Psoas muscle (tissue), 8 donors: ENCODE measurements around the gene RNF187. TPM values are rescaled to one million over a fixed set of nuclear protein-coding genes. Genes with fewer than 3 reads are reported as not detected.
"Not testable (repeated sequence)": the region's sequence is repeated elsewhere in the genome, so short reads cannot be mapped to it uniquely, and the experiment has no call there.

Source experiments
- ATAC-seq, 4 donors: fragments of 200-7000 bp; cut with Tn5 transposase; one replicate each; pipeline ENCODE4 v1.9.1; 2020; ENCODE audit warnings: moderate library complexity in 3 of 4, mild to moderate bottlenecking in 2 of 4
- DNase-seq, 2 donors: peaks; one replicate each; pipeline ENCODE4 v3.0.0-alpha.2; 2020
- H3K27ac ChIP-seq: fragments of 200-600 bp; one replicate; pipeline ENCODE4 v1.8.0; 2022
- H3K27me3 ChIP-seq, 3 donors: fragments of 200-600 bp in 1 of 3; one replicate each; pipeline versions ENCODE4 v1.6.1 to v1.8.0; 2013 to 2022; ENCODE audit warnings: low read length in 2 of 3, mild to moderate bottlenecking in 2 of 3, moderate library complexity in 1 of 3; ENCODE audit not compliant: insufficient read depth in 3 of 3
- H3K36me3 ChIP-seq, 2 donors: fragments of 200-600 bp in 1 of 2; one replicate each; pipeline versions ENCODE4 v1.6.1 to v1.8.0; 2013 to 2022; ENCODE audit warnings: low read depth in 1 of 2, mild to moderate bottlenecking in 1 of 2, moderate library complexity in 1 of 2; ENCODE audit not compliant: insufficient read depth in 1 of 2
- H3K4me1 ChIP-seq: fragments of 200-600 bp; one replicate; pipeline ENCODE4 v1.8.0; 2022
- H3K4me3 ChIP-seq: fragments of 200-600 bp; one replicate; pipeline ENCODE4 v1.8.0; 2022; ENCODE audit warnings: mild to moderate bottlenecking
- H3K9me3 ChIP-seq: fragments of 200-600 bp; one replicate; pipeline ENCODE4 v1.8.0; 2022
- WGBS, 3 donors: extraction: QIAGEN DNeasy Blood & Tissue Kit; methylation state at CpG; one replicate each; pipeline versions ENCODE4 v1.1.6 to v1.1.7; 2013; 5-methylcytosine and 5-hydroxymethylcytosine counted together
- intact Hi-C, 2 donors: fragments of 100-400 bp; cut with DNase I; formaldehyde crosslinking; loops; one replicate each; pipeline versions ENCODE4 v1.11.0 to v1.14.2; 2022
- polyA plus RNA-seq, 3 donors: library from polyadenylated mRNA; stranded (reverse); fragments of 200-250 nt; gene quantifications; one replicate each; pipeline ENCODE4 v1.2.3, GENCODE V29; 2013
- total RNA-seq, 4 donors: library from RNA; stranded (reverse); fragmentation: NEBNext Ultra II Directional in 2 of 4; extraction: Animal tissue kit (Norgen Biotek cat#: 25700) in 2 of 4; gene quantifications; one replicate each; pipeline versions ENCODE4 v1.2.1 to v1.2.4, GENCODE V29; 2021 to 2023
- TF ChIP-seq, protein P1 (sequence below): fragments of 200-600 bp; IDR thresholded peaks from one replicate; pipeline ENCODE4 v1.8.0; 2022; ENCODE audit warnings: antibody characterized with exemption
- donor health status: healthy with polysubstance abuse.
- donor health status: DM: no; HTN: no; CAD: no; lungs with moderate emphysema.
- donor health status: Bipolar disorder and iron deficiency.
- donor health status: healthy.
- donor health status: DM: yes; HTN: yes; CAD: no.
- donor health status: DM: no; HTN: no; CAD: no.
- donor health status: DM: no; HTN: no; CAD: no.
- donor health status: DM: yes; HTN: yes; CAD: no.

The RNF187 gene
- total and polyA plus RNA-seq, 7 donors = 34.8 to 167 (median 85.2) TPM

DNA sequence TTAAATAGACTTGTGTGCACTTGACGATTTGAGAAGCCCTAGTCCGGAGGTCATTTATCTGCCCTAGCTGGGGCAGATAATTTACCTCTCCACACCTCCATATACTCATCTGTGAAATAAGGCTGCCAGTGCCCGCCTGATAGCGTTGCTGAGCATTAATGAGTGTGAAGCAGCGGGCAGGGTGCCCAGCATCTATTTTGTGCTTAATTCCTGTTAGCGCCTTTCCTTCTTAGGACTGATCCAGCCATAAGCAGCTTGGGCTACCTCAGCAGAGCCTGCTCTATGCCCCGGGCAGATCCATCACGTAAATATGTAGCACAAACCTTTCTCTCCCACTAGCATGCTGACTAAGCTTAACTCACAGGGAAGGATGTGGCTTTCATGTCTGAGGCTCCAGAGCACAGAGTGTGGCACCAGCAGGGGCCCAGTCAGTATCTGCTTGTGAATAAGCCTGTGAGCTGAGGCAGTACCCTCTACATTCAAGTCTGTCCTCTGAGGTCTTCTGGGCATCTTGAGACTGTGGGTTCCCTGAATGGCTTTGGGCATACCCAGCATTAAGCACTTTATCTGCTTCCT is 21.5 kb upstream of the RNF187 start:
- ATAC-seq (no peak), DNase-seq (no peak)
- Histone ChIP-seq H3K27ac (no peak overlapping the region), H3K36me3 (no peaks in the 10 kb centered on the region), H3K9me3 (no peaks in the 10 kb centered on the region), H3K27me3 (peaks cover 7 to 95% (median 35%) of the 10 kb centered on the region in 3 donors), H3K4me1 (peaks cover 17% of the 10 kb centered on the region), H3K4me3 (no peak overlapping the region)
- TF ChIP-seq, protein P1, sequence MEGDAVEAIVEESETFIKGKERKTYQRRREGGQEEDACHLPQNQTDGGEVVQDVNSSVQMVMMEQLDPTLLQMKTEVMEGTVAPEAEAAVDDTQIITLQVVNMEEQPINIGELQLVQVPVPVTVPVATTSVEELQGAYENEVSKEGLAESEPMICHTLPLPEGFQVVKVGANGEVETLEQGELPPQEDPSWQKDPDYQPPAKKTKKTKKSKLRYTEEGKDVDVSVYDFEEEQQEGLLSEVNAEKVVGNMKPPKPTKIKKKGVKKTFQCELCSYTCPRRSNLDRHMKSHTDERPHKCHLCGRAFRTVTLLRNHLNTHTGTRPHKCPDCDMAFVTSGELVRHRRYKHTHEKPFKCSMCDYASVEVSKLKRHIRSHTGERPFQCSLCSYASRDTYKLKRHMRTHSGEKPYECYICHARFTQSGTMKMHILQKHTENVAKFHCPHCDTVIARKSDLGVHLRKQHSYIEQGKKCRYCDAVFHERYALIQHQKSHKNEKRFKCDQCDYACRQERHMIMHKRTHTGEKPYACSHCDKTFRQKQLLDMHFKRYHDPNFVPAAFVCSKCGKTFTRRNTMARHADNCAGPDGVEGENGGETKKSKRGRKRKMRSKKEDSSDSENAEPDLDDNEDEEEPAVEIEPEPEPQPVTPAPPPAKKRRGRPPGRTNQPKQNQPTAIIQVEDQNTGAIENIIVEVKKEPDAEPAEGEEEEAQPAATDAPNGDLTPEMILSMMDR = no peak
- 51 to 57% (median 54%) methylated on average over 8 of the region's 8 CpGs for WGBS, 3 donors
- intact Hi-C loops = no loop called here

GRCh38 chr1:228468188-228468587 is 19.0 kb upstream of the RNF187 start:
- H3K36me3 ChIP-seq, intact Hi-C loops, H3K9me3 ChIP-seq, H3K4me3 ChIP-seq, H3K27ac ChIP-seq, ATAC-seq, DNase-seq: not testable (repeated sequence)
- Histone ChIP-seq H3K27me3 (peaks cover 3 to 86% (median 34%) of the 10 kb centered on the region in 3 donors), H3K4me1 (peaks cover 17% of the 10 kb centered on the region)
- WGBS, 3 donors = 77 to 81% (median 79%) methylated on average over 2 of the region's 2 CpGs

- TF ChIP-seq, protein P1 = no peak
- peaks cover 3 to 72% (median 28%) of the 10 kb centered on the region in 3 donors for H3K27me3 ChIP-seq
- intact Hi-C loops = no loop called here
- H3K4me3 ChIP-seq = no peak overlapping the region
- H3K27ac ChIP-seq = no peak overlapping the region
- no peaks in the 10 kb centered on the region for H3K36me3 ChIP-seq
- no peaks in the 10 kb centered on the region for H3K9me3 ChIP-seq
- peaks cover 11% of the 10 kb centered on the region for H3K4me1 ChIP-seq
- ATAC-seq (no peak), DNase-seq (no peak)
- 16 to 20% (median 16%) methylated on average over 33 of the region's 33 CpGs for WGBS, 3 donors
Measured at GRCh38 chr1:228469413-228470162, 17.6 kb upstream of the RNF187 start.

- Histone ChIP-seq H3K4me3 (no peak overlapping the region), H3K27me3 (peaks cover 3 to 55% (median 19%) of the 10 kb centered on the region in 3 donors), H3K36me3 (no peaks in the 10 kb centered on the region), H3K4me1 (no peaks in the 10 kb centered on the region), H3K27ac (no peak overlapping the region), H3K9me3 (no peaks in the 10 kb centered on the region)
- 60 to 62% (median 61%) methylated on average over 36 to 37 of the region's 37 CpGs for WGBS, 3 donors
- TF ChIP-seq, protein P1 = no peak
- ATAC-seq (peak in 1 of 4 donors; percentile 27), DNase-seq (no peak)
- intact Hi-C loops = no loop called here
Measured at GRCh38 chr1:228471154-228471761, 15.9 kb upstream of the RNF187 start.

- H3K9me3 ChIP-seq = no peaks in the 10 kb centered on the region
- H3K27me3 ChIP-seq = peaks cover 3 to 50% (median 17%) of the 10 kb centered on the region in 3 donors
- no peak for DNase-seq
- no peak overlapping the region for H3K27ac ChIP-seq
- TF ChIP-seq, protein P1 = peak; percentile 29
- no peaks in the 10 kb centered on the region for H3K36me3 ChIP-seq
- ATAC-seq = peak in 2 of 4 donors; percentile 38 to 47
- H3K4me3 ChIP-seq = no peak overlapping the region
- H3K4me1 ChIP-seq = no peaks in the 10 kb centered on the region
- 58 to 69% (median 62%) methylated on average over 5 of the region's 5 CpGs for WGBS, 3 donors
- intact Hi-C loops = no loop called here
Measured at GRCh38 chr1:228471762-228472398, 15.3 kb upstream of the RNF187 start.
